GM10248 (cell line): ENCODE measurements around the gene KAZALD1.

Source experiments
- CTCF ChIA-PET: fragments of 300-600 bp; sonication (Branson Sonifier 250); formaldehyde crosslinking; extraction: SDS; loops from one replicate; lab custom pipeline; 2021; ENCODE audit warnings: antibody characterized with exemption; lab: Yijun Ruan, JAX
- POLR2A ChIA-PET: fragments of 350-650 bp; sonication (Branson Sonifier 250); formaldehyde crosslinking; extraction: SDS; loops from one replicate; lab custom pipeline; 2020; ENCODE audit warnings: antibody characterized with exemption; lab: Yijun Ruan, JAX
- DNase-seq: peaks from one replicate; pipeline ENCODE4 v3.0.0; 2012; ENCODE audit errors: extremely low spot score
- TF ChIP-seq, protein P1 (sequence below): IDR thresholded peaks from 2 replicates; pipeline ENCODE4 v1.5.1; 2012; ENCODE audit warnings: mild to moderate bottlenecking, low read depth; ENCODE audit errors: extremely low read depth, missing control alignments, control extremely low read depth

KAZALD1 gene

DNA sequence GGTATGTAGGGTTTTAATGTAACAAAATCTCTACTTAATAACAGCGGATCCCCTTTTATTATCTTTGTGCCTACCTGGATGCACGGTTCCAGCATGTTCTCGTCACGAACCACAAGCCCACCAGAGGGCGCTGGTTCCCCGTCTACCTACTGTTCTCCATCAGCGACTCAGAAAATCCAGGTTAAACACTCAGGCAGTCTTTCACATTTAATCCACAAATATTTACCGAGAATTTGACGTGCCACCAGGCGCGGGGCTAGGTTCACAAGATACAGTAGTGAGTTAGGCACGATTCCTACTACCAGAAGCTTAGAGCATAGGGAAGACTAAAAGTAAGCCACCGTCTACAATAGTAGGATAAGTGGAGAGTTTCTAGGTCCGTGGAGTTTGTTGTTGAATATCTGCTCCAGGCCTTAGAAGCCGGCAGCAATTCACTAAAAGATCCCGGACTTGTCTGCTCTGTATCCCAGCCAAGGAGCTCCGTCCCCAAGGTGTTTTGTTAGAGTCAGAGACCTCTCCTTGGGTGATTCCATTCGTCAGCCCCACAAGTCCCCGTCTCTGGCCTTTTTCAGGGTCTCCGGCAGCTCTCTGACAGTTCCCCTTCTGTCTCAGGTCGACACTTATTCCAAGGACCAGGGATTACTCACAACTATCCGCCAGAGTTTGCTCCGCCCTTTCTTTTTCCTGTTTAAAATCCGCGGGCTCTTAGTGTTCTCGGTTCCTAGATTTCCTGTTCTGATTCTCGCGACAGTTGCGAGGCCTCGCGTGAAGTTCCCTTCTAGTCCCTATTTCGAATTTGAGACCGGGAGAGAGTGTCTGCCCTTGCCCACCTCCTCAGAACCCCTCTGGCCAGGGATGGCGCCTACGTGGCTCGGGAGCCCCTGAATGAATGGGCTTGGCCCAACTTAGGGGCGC is 1.5 kb upstream of the KAZALD1 start:
- POLR2A ChIA-PET, result no interaction called here
- TF ChIP-seq, protein P1, sequence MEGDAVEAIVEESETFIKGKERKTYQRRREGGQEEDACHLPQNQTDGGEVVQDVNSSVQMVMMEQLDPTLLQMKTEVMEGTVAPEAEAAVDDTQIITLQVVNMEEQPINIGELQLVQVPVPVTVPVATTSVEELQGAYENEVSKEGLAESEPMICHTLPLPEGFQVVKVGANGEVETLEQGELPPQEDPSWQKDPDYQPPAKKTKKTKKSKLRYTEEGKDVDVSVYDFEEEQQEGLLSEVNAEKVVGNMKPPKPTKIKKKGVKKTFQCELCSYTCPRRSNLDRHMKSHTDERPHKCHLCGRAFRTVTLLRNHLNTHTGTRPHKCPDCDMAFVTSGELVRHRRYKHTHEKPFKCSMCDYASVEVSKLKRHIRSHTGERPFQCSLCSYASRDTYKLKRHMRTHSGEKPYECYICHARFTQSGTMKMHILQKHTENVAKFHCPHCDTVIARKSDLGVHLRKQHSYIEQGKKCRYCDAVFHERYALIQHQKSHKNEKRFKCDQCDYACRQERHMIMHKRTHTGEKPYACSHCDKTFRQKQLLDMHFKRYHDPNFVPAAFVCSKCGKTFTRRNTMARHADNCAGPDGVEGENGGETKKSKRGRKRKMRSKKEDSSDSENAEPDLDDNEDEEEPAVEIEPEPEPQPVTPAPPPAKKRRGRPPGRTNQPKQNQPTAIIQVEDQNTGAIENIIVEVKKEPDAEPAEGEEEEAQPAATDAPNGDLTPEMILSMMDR, result peak; percentile 90
- peak; percentile 85 for DNase-seq
- CTCF ChIA-PET, result interaction anchor here (0.7 to 23.4 kb wide), 16 partner anchors 8 to 568 kb away, joined by 3 to 855 read pairs (median 6); partner anchors contain the start of genes PDZD7 and SFXN3

DNA sequence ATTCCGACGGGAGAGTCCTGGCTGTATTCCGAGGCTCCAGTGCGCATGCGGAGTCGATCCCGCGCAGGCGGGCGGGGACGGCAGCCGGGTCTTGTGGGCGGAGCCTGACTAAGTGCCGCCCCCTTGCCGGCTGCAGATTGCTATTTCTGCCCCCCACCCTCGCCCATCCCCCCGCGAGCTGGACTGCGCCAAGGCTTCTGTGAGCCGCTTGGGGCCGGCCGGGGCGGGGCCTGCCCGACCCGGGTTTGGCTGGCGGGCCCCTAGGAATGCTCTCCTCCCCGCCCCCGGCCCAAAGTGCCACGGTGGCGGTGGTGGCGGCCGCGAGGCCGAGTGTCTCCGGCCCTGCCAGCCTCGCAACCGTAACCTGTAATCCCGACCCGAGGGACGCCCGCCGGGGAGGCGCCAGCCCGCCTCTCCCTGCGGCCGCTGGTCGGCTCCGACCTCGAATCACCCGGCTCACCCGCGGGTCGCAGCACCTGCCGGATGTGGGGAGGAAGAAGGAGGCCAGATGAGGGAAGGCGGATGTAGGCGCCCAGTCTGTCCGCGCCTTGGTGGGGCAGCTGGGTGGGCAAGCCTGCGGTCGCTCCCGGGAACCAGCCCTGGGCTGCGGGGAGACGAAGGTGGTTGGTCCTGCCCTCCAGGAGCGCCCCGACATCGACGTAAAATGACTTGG is 702 bp upstream of the KAZALD1 start:
- TF ChIP-seq, protein P1, result no peak
- POLR2A ChIA-PET, result interaction anchor here (0.6 kb wide), 1 partner anchor 81 kb away, joined by 3 read pairs; no protein-coding TSS in a partner anchor

DNA sequence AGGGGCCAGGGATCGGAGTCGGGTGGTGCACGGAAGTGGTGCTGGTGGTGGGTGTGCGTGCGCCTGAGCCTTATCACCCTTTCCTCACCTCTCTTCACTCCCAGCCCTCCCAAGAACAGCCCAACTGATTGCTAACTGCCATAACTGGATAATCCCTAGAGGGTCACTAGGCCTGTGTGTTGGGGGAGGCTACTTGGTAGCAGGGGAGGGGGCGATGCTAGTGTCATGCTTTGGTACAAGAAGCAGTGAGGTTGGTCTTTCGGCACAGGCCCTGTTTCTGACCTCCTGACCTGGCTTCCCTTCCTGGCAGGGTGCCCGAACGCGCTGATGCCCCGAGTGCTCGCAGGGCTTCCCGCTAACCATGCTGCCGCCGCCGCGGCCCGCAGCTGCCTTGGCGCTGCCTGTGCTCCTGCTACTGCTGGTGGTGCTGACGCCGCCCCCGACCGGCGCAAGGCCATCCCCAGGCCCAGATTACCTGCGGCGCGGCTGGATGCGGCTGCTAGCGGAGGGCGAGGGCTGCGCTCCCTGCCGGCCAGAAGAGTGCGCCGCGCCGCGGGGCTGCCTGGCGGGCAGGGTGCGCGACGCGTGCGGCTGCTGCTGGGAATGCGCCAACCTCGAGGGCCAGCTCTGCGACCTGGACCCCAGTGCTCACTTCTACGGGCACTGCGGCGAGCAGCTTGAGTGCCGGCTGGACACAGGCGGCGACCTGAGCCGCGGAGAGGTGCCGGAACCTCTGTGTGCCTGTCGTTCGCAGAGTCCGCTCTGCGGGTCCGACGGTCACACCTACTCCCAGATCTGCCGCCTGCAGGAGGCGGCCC is 652 bp downstream of the KAZALD1 start:
- peak; percentile 72 for DNase-seq
- TF ChIP-seq, protein P1, result peak; percentile 80
- ChIA-PET POLR2A (no interaction called here), CTCF (interaction anchor here (1.6 to 23.4 kb wide), 4 partner anchors 22 to 80 kb away, joined by 4 to 855 read pairs (median 16); partner anchors contain the start of genes PDZD7 and SFXN3)

More for the DNA sequence above, 702 bp upstream of the KAZALD1 start:
- peak; percentile 97 for DNase-seq
- CTCF ChIA-PET, result interaction anchor here (0.7 to 23.4 kb wide), 17 partner anchors 7 to 567 kb away, joined by 3 to 855 read pairs (median 5); partner anchors contain the start of genes PDZD7 and SFXN3

DNA sequence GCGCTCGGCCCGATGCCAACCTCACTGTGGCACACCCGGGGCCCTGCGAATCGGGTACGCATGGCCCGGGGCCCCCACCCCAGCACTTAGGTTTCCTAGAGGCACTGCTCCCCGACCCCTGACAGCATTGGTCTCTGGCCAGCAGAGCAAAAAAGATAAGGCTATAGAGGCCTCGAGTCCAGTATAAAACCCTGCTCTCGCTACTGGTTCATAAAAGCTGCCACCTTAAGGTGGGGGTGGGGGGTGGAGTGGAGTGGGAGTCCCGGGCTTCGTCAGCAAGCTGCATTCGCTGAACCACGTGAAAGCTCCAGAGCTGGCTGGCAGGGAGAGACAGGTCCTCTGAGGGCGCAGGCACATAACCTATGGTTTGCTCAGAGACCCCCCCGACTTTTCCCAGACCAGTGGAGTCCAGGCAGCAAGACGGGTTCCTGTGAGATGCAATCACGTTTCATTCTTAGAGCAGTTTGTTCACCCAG is 1.3 kb downstream of the KAZALD1 start:
- ChIA-PET POLR2A (no interaction called here), CTCF (interaction anchor here (0.8 to 23.4 kb wide), 5 partner anchors 11 to 79 kb away, joined by 3 to 855 read pairs (median 6); partner anchors contain the start of genes PDZD7 and SFXN3)
- TF ChIP-seq, protein P1, result no peak
- DNase-seq, result no peak

DNA sequence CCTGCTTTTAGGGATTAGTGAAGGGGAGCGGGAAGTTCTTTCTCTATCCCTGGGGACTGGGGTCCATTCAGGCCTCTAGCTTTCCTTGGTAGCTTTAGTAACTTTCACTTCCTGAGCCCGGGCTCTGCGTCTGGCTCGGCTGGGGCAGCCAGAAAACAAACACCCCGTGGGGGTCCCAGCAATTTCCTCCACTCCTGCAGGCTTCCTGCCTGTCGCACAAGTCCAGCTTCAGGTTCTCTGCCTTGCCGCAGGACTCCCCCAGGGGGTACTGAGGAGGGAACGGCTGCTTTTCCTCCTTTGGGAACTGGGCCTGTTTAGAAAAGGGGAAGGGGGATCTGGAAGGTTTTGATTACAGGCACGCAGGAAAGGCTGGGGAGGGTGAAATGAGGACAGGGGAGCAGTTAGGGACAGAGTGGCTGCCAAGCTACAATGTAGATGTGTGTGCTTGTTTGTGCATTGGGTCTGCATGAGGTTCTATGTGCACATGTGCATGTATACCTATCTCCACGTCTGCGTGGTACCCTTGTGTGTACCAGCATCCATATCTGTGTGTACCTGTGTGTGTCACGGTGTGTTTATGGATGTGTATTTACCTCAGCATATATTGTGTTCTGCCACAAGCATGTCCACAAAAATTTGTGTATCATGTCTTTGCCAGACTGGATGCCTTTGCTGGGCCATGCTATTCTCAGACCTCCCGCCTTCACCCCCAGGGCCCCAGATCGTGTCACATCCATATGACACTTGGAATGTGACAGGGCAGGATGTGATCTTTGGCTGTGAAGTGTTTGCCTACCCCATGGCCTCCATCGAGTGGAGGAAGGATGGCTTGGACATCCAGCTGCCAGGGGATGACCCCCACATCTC is 2.0 kb downstream of the KAZALD1 start:
- no peak for DNase-seq

More for the DNA sequence above, 2.0 kb downstream of the KAZALD1 start:
- CTCF ChIA-PET, result interaction anchor here (0.8 to 23.4 kb wide), 7 partner anchors 8 to 78 kb away, joined by 3 to 855 read pairs (median 4); partner anchors contain the start of genes PDZD7 and SFXN3
- POLR2A ChIA-PET, result no interaction called here
- TF ChIP-seq, protein P1, result no peak
